IMR-90 (cell line): Measurements from ENCODE around the gene PES1. TPM values are rescaled to one million over a fixed set of nuclear protein-coding genes. Genes with fewer than 3 reads are reported as not detected.

Experiments
- ATAC-seq: fragments of 200-7000 bp; cut with Tn5 transposase; 2 replicates; pipeline ENCODE4 v1.9.1; 2020; ENCODE audit warnings: low read depth, mild to moderate bottlenecking, moderate library complexity
- BruUV-seq: library from RNA; stranded (reverse); fragments of 400-500 nt; replicated peaks from 2 replicates; lab custom pipeline; 2021; lab: Mats Ljungman, UMichigan
- CTCF ChIA-PET: fragments of 300-600 bp; formaldehyde crosslinking; extraction: SDS; loops from one replicate; lab custom pipeline; 2021; ENCODE audit warnings: antibody characterized with exemption; lab: Yijun Ruan, JAX
- POLR2A ChIA-PET: fragments of 300-600 bp; sonication (Branson Sonifier 250); formaldehyde crosslinking; loops from one replicate; lab custom pipeline; 2022; ENCODE audit warnings: antibody characterized with exemption; ENCODE audit not compliant: unreplicated experiment; lab: Charles Lee
- DNase-seq: peaks from one replicate; pipeline ENCODE4 v3.0.0; 2013
- H2AFZ ChIP-seq: replicated peaks from 2 replicates; pipeline ENCODE3; 2013; ENCODE audit warnings: low read length, mild to moderate bottlenecking; ENCODE audit not compliant: poor library complexity
- H2AK5ac ChIP-seq: 2 replicates; pipeline ENCODE4 v1.6.1; 2013; ENCODE audit warnings: low read depth, low read length, inconsistent platforms
- H2AK9ac ChIP-seq: replicated peaks from 2 replicates; pipeline ENCODE3; 2013; ENCODE audit warnings: mild to moderate bottlenecking, low read depth, low read length, moderate library complexity; ENCODE audit not compliant: poor library complexity
- H2BK120ac ChIP-seq: 2 replicates; pipeline ENCODE4 v1.6.1; 2013; ENCODE audit warnings: low read depth, low read length, inconsistent platforms
- H2BK15ac ChIP-seq: 3 replicates; pipeline ENCODE4 v1.6.1; 2013; ENCODE audit warnings: low read depth, low read length, inconsistent platforms
- H2BK20ac ChIP-seq: 2 replicates; pipeline ENCODE4 v1.6.1; 2013; ENCODE audit warnings: low read depth, mild to moderate bottlenecking, inconsistent platforms, low read length, moderate library complexity
- H2BK5ac ChIP-seq: 2 replicates; pipeline ENCODE4 v1.6.1; 2013; ENCODE audit warnings: mild to moderate bottlenecking, low read depth, low read length, inconsistent platforms; ENCODE audit not compliant: poor library complexity, severe bottlenecking
- H3K14ac ChIP-seq: replicated peaks from 2 replicates; pipeline ENCODE4 v1.6.1; 2013; ENCODE audit warnings: low read depth, low read length, inconsistent platforms
- H3K18ac ChIP-seq: 2 replicates; pipeline ENCODE4 v1.6.1; 2013; ENCODE audit warnings: low read depth, low read length, control low read depth
- H3K23ac ChIP-seq: 2 replicates; pipeline ENCODE4 v1.6.1; 2013; ENCODE audit warnings: low read depth, low read length, inconsistent platforms
- H3K27ac ChIP-seq: 2 replicates; pipeline ENCODE4 v1.5.1; 2013; ENCODE audit warnings: mild to moderate bottlenecking, control low read depth, low read length; ENCODE audit not compliant: insufficient read depth
- H3K27me3 ChIP-seq: 2 replicates; pipeline ENCODE4 v1.6.1; 2013; ENCODE audit warnings: low read length; ENCODE audit not compliant: control insufficient read depth, insufficient read depth
- H3K36me3 ChIP-seq: 2 replicates; pipeline ENCODE4 v1.6.1; 2013; ENCODE audit warnings: low read length, mixed read lengths; ENCODE audit not compliant: control insufficient read depth, insufficient read depth
- H3K4ac ChIP-seq: 2 replicates; pipeline ENCODE4 v1.6.1; 2013; ENCODE audit warnings: low read depth, low read length, inconsistent platforms
- H3K4me1 ChIP-seq: 2 replicates; pipeline ENCODE4 v1.6.1; 2013; ENCODE audit warnings: low read length, mixed read lengths; ENCODE audit not compliant: control insufficient read depth, insufficient read depth
- H3K4me2 ChIP-seq: 2 replicates; pipeline ENCODE4 v1.6.1; 2013; ENCODE audit warnings: low read depth, mild to moderate bottlenecking, control low read depth, low read length, moderate library complexity
- H3K4me3 ChIP-seq: 2 replicates; pipeline ENCODE4 v1.5.1; 2013; ENCODE audit warnings: low read depth, mild to moderate bottlenecking, control low read depth, low read length, moderate library complexity; ENCODE audit not compliant: insufficient read depth
- H3K56ac ChIP-seq: 2 replicates; pipeline ENCODE4 v1.6.1; 2013; ENCODE audit warnings: low read length, inconsistent platforms; ENCODE audit not compliant: insufficient read depth; ENCODE audit errors: extremely low read depth
- H3K79me1 ChIP-seq, 2 experiments: 2 replicates each; pipeline ENCODE4 v1.6.1; 2013; ENCODE audit warnings: low read length in 2 of 2, inconsistent platforms in 1 of 2, low read depth in 1 of 2
- H3K9ac ChIP-seq: 2 replicates; pipeline ENCODE4 v1.6.1; 2013; ENCODE audit warnings: low read depth, low read length, control low read depth
- H3K9me1 ChIP-seq: 2 replicates; pipeline ENCODE4 v1.6.1; 2013; ENCODE audit warnings: low read length, inconsistent platforms; ENCODE audit not compliant: insufficient read depth
- H3K9me3 ChIP-seq: 2 replicates; pipeline ENCODE4 v1.6.1; 2013; ENCODE audit warnings: low read length; ENCODE audit not compliant: control insufficient read depth, insufficient read depth
- H4K20me1 ChIP-seq: 2 replicates; pipeline ENCODE4 v1.6.1; 2013; ENCODE audit warnings: low read length, inconsistent platforms; ENCODE audit not compliant: insufficient read depth
- H4K5ac ChIP-seq: 2 replicates; pipeline ENCODE4 v1.6.1; 2013; ENCODE audit warnings: mild to moderate bottlenecking, low read depth, low read length, control low read depth
- H4K8ac ChIP-seq, 2 experiments: 2 replicates each; pipeline ENCODE4 v1.6.1; 2013; ENCODE audit warnings: low read depth in 2 of 2, low read length in 2 of 2, control low read depth in 1 of 2, inconsistent platforms in 1 of 2
- H4K91ac ChIP-seq: 2 replicates; pipeline ENCODE4 v1.6.1; 2013; ENCODE audit warnings: low read depth, low read length, inconsistent platforms; ENCODE audit not compliant: insufficient read depth
- BHLHE40 ChIP-seq: fragments of 150-350 bp; IDR thresholded peaks from 2 replicates; pipeline ENCODE4 v1.6.1; 2016; ENCODE audit warnings: mild to moderate bottlenecking, low read depth, low read length
- CEBPB ChIP-seq: IDR thresholded peaks from 2 replicates; pipeline ENCODE4 v1.6.1; 2012; ENCODE audit warnings: low read depth, low read length, improper control_type of control experiment
- ELK1 ChIP-seq: fragments of 150-350 bp; IDR thresholded peaks from 2 replicates; pipeline ENCODE4 v1.6.1; 2016; ENCODE audit warnings: low read depth, mild to moderate bottlenecking, low read length, moderate library complexity, borderline replicate concordance
- MAFK ChIP-seq: IDR thresholded peaks from 2 replicates; pipeline ENCODE4 v1.6.1; 2012; ENCODE audit warnings: low read depth, low read length, improper control_type of control experiment
- MXI1 ChIP-seq: IDR thresholded peaks from 2 replicates; pipeline ENCODE4 v1.6.1; 2012; ENCODE audit warnings: low read depth, mild to moderate bottlenecking, low read length, moderate library complexity, borderline replicate concordance
- RAD21 ChIP-seq: IDR thresholded peaks from 2 replicates; pipeline ENCODE4 v1.6.1; 2012; ENCODE audit warnings: low read length, improper control_type of control experiment
- RCOR1 ChIP-seq: IDR thresholded peaks from 2 replicates; pipeline ENCODE4 v1.6.1; 2012; ENCODE audit warnings: mild to moderate bottlenecking, low read length, improper control_type of control experiment; ENCODE audit not compliant: insufficient replicate concordance
- RFX5 ChIP-seq: IDR thresholded peaks from 2 replicates; pipeline ENCODE4 v1.8.0; 2012; ENCODE audit warnings: low read depth, mild to moderate bottlenecking, low read length, moderate library complexity
- USF2 ChIP-seq: fragments of 150-350 bp; IDR thresholded peaks from 2 replicates; pipeline ENCODE4 v1.6.1; 2017; ENCODE audit warnings: mild to moderate bottlenecking, antibody characterized with exemption, low read length, low read depth
- WGBS, 2 experiments: methylation state at CpG; one replicate each; pipeline versions ENCODE4 v1.1.5 to v1.1.7; 2013; ENCODE audit warnings: missing lambda C conversion rate in 2 of 2; ENCODE audit not compliant: insufficient read length in 1 of 2; ENCODE audit errors: extremely low coverage in 2 of 2; 5-methylcytosine and 5-hydroxymethylcytosine counted together
- dilution Hi-C: fragments of 300-500 bp; cut with HindIII; formaldehyde crosslinking; loops from one replicate; pipeline ENCODE4 v1.14.3; 2018; ENCODE audit warnings: low sequenced_read_pairs; ENCODE audit not compliant: unreplicated experiment
- in situ Hi-C: fragments of 300-500 bp; cut with MboI; formaldehyde crosslinking; loops from 3 replicates; pipeline ENCODE4 v1.14.3; 2019; ENCODE audit warnings: low sequenced_read_pairs, inconsistent platforms, mixed read lengths
- intact Hi-C: fragments of 100-400 bp; cut with micrococcal nuclease; formaldehyde crosslinking; loops from 2 replicates; pipeline ENCODE4 v1.10.0; 2022
- polyA plus RNA-seq, 3 experiments: library from polyadenylated mRNA; depleted of rRNA; stranded (reverse); fragments of >200 nt; gene quantifications; 2 replicates each; pipeline ENCODE4 v1.2.3, GENCODE V29; 2012; ENCODE audit warnings: low replicate concordance in 1 of 3
- total RNA-seq: library from RNA; depleted of rRNA; stranded (reverse); fragments of >200 nt; gene quantifications from 2 replicates; pipeline ENCODE4 v1.2.3, GENCODE V29; 2012

Gene PES1
- total and polyA plus RNA-seq, 2 of the 4 experiments (the other 2 are of a cell fraction) = 120 to 142 TPM

GRCh38 chr22:30572840-30573593, 18.7 kb downstream of the PES1 start:
- Histone ChIP-seq H3K23ac (no peak overlapping the region), H3K14ac (no peak overlapping the region), H2AK9ac (no peak overlapping the region), H3K4me2 (no peak overlapping the region), H3K9me1 (peaks cover 7% of the 10 kb centered on the region; the same call in 1 of the 2 replicates), H2BK20ac (no peak overlapping the region), H3K36me3 (peaks cover 20% of the 10 kb centered on the region), H3K4me3 (no peak overlapping the region), H3K79me1 (no peaks in the 10 kb centered on the region), H2BK5ac (no peak overlapping the region), H3K4me1 (peaks cover 9% of the 10 kb centered on the region), H3K56ac (no peak overlapping the region), H2BK120ac (no peak overlapping the region), H4K8ac (no peak overlapping the region), H2BK15ac (no peak overlapping the region), H3K9me3 (no peaks in the 10 kb centered on the region), H2AK5ac (no peak overlapping the region), H3K27me3 (peaks cover 31% of the 10 kb centered on the region), H2AFZ (no peak overlapping the region), H4K5ac (no peak overlapping the region), H3K27ac (no peak overlapping the region), H3K18ac (no peak overlapping the region), H3K4ac (no peak overlapping the region), H4K20me1 (no peaks in the 10 kb centered on the region; the same call in 1 of the 2 replicates), H4K91ac (no peak overlapping the region), H3K9ac (no peak overlapping the region)
- no TSS peak for BruUV-seq
- in situ Hi-C loops = no loop called here
- POLR2A ChIA-PET = no interaction called here
- CTCF ChIA-PET = interaction anchor here (0.6 kb wide), 1 partner anchor 36 kb away, joined by 3 read pairs; no protein-coding TSS in a partner anchor
- DNase-seq = no peak
- ATAC-seq = no peak
- 60% methylated on average over 2 of the region's 12 CpGs; no CpG with 5 or more reads in 1 of the 2 experiments for WGBS, 2 experiments
- intact Hi-C loops = no loop called here
- no peak for TF ChIP-seq MAFK
- no peak for TF ChIP-seq BHLHE40
- no peak for TF ChIP-seq RCOR1
- no peak for TF ChIP-seq RFX5
- no peak for TF ChIP-seq USF2
- no peak for TF ChIP-seq CEBPB
- TF ChIP-seq ELK1 = no peak
- no peak for TF ChIP-seq RAD21
- TF ChIP-seq MXI1 = no peak
- dilution Hi-C loops = no loop called here
